ENCODE data around the gene DNAAF9.

DNAAF9 gene

DNA sequence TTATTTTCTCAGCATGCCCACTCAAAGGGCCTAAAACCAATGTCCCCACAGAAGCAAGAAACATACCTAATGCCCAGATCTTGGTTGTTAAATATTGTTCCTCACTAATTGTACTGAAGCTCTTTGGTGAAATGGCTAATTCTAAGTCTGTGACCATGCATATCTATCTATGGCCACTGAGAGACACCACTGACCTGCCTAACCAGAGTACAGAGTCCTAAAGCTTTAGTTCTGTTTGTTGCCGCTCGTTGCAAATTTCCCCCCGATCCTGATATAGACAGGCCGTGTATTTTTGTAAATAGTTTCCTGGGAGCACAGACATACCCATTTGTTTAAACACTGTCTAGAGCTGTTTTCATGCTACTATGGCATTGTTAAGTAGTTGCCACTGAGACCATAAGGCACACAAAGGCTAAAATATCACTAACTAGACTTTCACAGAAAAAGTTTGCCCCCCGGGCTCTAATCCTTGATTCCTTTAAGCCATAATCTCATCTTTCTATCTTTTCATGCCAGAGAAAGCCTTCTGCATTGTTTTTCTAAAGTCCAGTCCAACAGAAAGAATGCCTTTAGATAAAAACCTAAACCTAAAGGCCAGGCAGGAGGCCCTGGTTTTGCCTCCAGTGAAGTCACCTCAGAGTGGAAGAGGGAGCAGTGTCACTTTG is 48.7 kb downstream of the DNAAF9 start:
- Histone ChIP-seq H3K4me1 (ENCODE audit: control insufficient read depth, low read depth, low read length) (no peaks in the 10 kb centered on the region), H3K4me3 (ENCODE audit: low read length) (no peak overlapping the region), H3K27me3 (ENCODE audit: control insufficient read depth, insufficient read depth, low read length) (no peaks in the 10 kb centered on the region), H3K27ac (ENCODE audit: low read length) (no peak overlapping the region), H3K9me3 (ENCODE audit: control insufficient read depth, low read depth, low read length) (no peaks in the 10 kb centered on the region), H3K9ac (ENCODE audit: low read length) (no peak overlapping the region), H3K36me3 (ENCODE audit: control insufficient read depth, low read depth, low read length) (no peaks in the 10 kb centered on the region)

Data from iPS-18a (cell line).